HepG2 (cell line): ENCODE data around the gene CD4. TPM values are rescaled to one million over a fixed set of nuclear protein-coding genes. Genes with fewer than 3 reads are reported as not detected.

Experiments used
- AGO1 ChIP-seq: fragments of 200-400 bp; formaldehyde crosslinking; IDR thresholded peaks from 2 replicates; pipeline ENCODE4 v1.6.1; 2017; ENCODE audit warnings: mild to moderate bottlenecking, low read depth, low read length, moderate library complexity; ENCODE audit not compliant: poor library complexity, severe bottlenecking
- ETV5 ChIP-seq: IDR thresholded peaks from 2 replicates; pipeline ENCODE4 v1.6.1; 2018; ENCODE audit warnings: missing biosample characterization, missing genetic modification reagents, inconsistent platforms, borderline replicate concordance
- HNRNPL ChIP-seq: fragments of 200-400 bp; formaldehyde crosslinking; IDR thresholded peaks from 2 replicates; pipeline ENCODE4 v1.6.1; 2017; ENCODE audit warnings: mild to moderate bottlenecking, low read depth, low read length
- IRF2 ChIP-seq: IDR thresholded peaks from 2 replicates; pipeline ENCODE4 v1.6.1; 2018; ENCODE audit warnings: missing genetic modification reagents, missing compliant biosample characterization
- KDM1A ChIP-seq: IDR thresholded peaks from 2 replicates; pipeline ENCODE4 v1.6.1; 2016; ENCODE audit warnings: missing compliant biosample characterization
- MIER2 ChIP-seq: IDR thresholded peaks from 2 replicates; pipeline ENCODE4 v1.6.1; 2016; ENCODE audit warnings: missing biosample characterization, missing genetic modification reagents
- SKI ChIP-seq: fragments of 450-650 bp; IDR thresholded peaks from one replicate; pipeline ENCODE4 v1.6.1; 2018; ENCODE audit warnings: mild to moderate bottlenecking; ENCODE audit not compliant: partially characterized antibody
- TSC22D2 ChIP-seq: sonication (generic); formaldehyde crosslinking; IDR thresholded peaks from 2 replicates; pipeline ENCODE4 v1.5.1; 2020; ENCODE audit warnings: missing genetic modification reagents, mild to moderate bottlenecking, borderline replicate concordance
- ZC3H4 ChIP-seq: sonication (generic); formaldehyde crosslinking; IDR thresholded peaks from 2 replicates; pipeline ENCODE4 v1.4.0; 2020; ENCODE audit warnings: missing genetic modification reagents, borderline replicate concordance
- ZFP1 ChIP-seq: IDR thresholded peaks from 2 replicates; pipeline ENCODE4 v1.6.1; 2016
- ZHX1 ChIP-seq: sonication (generic); formaldehyde crosslinking; IDR thresholded peaks from 2 replicates; pipeline ENCODE4 v1.8.1; 2022; ENCODE audit warnings: low read depth, mild to moderate bottlenecking, missing genetic modification reagents
- ZKSCAN5 ChIP-seq: sonication (generic); formaldehyde crosslinking; IDR thresholded peaks from 2 replicates; pipeline ENCODE4 v1.5.1; 2020; ENCODE audit warnings: mild to moderate bottlenecking, missing genetic modification reagents
- ZNF10 ChIP-seq: sonication (generic); formaldehyde crosslinking; IDR thresholded peaks from 2 replicates; pipeline ENCODE4 v1.4.0; 2020; ENCODE audit warnings: mild to moderate bottlenecking, low read depth, missing genetic modification reagents, borderline replicate concordance
- ZNF354B ChIP-seq: sonication (generic); formaldehyde crosslinking; IDR thresholded peaks from 2 replicates; pipeline ENCODE4 v1.8.0; 2022; ENCODE audit warnings: mild to moderate bottlenecking, missing genetic modification reagents
- ZNF75D ChIP-seq: sonication (generic); formaldehyde crosslinking; IDR thresholded peaks from 2 replicates; pipeline ENCODE4 v1.8.1; 2023; ENCODE audit warnings: missing genetic modification reagents, mild to moderate bottlenecking, borderline replicate concordance
- ZNF773 ChIP-seq: sonication (generic); formaldehyde crosslinking; IDR thresholded peaks from 2 replicates; pipeline ENCODE4 v1.4.0; 2020; ENCODE audit warnings: missing genetic modification reagents, borderline replicate concordance
- ZSCAN5A ChIP-seq: sonication (generic); formaldehyde crosslinking; IDR thresholded peaks from 2 replicates; pipeline ENCODE4 v1.8.0; 2022; ENCODE audit warnings: mild to moderate bottlenecking, missing genetic modification reagents, borderline replicate concordance
- polyA plus RNA-seq, 8 experiments: library from polyadenylated mRNA; depleted of rRNA in 3 of 8; stranded (reverse) in 7 of 8; unstranded in 1 of 8; fragments of >200 nt; fragmentation: Illumina TruSeq in 4 of 8; extraction: Trizol in 4 of 8; gene quantifications; 2 replicates each; pipeline versions ENCODE4 v1.2.1 to v1.2.3, GENCODE V29; 2011 to 2016; ENCODE audit warnings: low read depth in 4 of 8, missing spikeins in 1 of 8, mixed read lengths in 1 of 8; ENCODE audit not compliant: insufficient read depth in 1 of 8
- total RNA-seq, 5 experiments: library from RNA; depleted of rRNA; stranded (reverse); fragments of >200 nt; fragmentation: Illumina TruSeq; extraction: Trizol; gene quantifications; 2 replicates each; pipeline ENCODE4 v1.2.3, GENCODE V29; 2016; ENCODE audit warnings: low read depth in 1 of 5
- TF ChIP-seq, protein P1 (sequence below): sonication (generic); formaldehyde crosslinking; IDR thresholded peaks from 2 replicates; pipeline ENCODE4 v1.4.0; 2020; ENCODE audit warnings: missing genetic modification reagents, borderline replicate concordance
- TF ChIP-seq, protein P2 (sequence below): sonication (generic); formaldehyde crosslinking; IDR thresholded peaks from 2 replicates; pipeline ENCODE4 v1.5.0; 2020; ENCODE audit warnings: missing genetic modification reagents, mild to moderate bottlenecking, borderline replicate concordance

CD4 gene
- total and polyA plus RNA-seq, 2 of the 13 experiments (the other 11 are each of a cell fraction or from before 2014, with no cell fraction given): 0.07 to 0.95 TPM

DNA sequence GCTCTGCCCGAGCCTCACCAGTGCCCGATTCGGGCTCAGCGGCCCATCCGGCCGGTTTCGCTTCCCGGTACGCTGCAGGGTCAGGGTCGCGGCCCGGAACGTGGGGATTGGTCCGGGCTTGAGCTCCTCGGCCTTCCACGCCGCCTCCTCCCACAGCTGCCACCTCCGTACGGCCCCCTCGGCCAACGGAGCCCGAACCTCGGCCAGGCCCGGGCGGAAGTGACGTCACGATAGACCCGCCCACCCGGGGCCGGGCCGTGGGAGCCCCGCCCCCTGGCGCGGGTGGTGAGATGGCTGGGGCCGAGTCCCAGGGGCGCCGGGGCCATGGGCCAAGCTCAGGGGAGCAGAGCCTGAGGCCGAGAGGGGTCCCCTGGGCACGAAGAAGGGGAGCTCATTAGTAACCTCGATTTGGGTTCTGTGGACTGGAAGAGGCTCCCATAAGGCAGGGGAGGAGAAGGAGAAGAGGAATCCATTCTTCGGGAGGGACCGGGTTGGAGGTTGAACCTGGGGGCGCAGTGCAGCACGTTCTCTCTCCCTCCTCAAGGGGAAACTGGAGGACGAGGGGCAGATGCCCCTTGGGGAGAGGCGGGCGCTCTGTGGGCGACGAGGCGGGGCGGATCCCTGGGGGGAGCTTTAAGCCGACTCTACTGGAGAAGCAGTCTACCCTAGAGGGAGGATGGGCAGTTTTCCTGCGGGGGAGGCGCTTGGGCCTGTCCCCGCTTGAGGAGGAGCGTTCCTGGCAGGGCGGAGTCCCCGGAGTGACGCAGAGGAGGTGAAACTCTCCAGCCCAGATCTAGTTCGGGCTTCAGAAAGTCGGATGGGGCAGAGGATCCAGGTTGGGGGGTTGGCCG, 36.2 kb upstream of the CD4 start, which contains the start of gene MLF2 (continued):
- TF ChIP-seq, protein P1, sequence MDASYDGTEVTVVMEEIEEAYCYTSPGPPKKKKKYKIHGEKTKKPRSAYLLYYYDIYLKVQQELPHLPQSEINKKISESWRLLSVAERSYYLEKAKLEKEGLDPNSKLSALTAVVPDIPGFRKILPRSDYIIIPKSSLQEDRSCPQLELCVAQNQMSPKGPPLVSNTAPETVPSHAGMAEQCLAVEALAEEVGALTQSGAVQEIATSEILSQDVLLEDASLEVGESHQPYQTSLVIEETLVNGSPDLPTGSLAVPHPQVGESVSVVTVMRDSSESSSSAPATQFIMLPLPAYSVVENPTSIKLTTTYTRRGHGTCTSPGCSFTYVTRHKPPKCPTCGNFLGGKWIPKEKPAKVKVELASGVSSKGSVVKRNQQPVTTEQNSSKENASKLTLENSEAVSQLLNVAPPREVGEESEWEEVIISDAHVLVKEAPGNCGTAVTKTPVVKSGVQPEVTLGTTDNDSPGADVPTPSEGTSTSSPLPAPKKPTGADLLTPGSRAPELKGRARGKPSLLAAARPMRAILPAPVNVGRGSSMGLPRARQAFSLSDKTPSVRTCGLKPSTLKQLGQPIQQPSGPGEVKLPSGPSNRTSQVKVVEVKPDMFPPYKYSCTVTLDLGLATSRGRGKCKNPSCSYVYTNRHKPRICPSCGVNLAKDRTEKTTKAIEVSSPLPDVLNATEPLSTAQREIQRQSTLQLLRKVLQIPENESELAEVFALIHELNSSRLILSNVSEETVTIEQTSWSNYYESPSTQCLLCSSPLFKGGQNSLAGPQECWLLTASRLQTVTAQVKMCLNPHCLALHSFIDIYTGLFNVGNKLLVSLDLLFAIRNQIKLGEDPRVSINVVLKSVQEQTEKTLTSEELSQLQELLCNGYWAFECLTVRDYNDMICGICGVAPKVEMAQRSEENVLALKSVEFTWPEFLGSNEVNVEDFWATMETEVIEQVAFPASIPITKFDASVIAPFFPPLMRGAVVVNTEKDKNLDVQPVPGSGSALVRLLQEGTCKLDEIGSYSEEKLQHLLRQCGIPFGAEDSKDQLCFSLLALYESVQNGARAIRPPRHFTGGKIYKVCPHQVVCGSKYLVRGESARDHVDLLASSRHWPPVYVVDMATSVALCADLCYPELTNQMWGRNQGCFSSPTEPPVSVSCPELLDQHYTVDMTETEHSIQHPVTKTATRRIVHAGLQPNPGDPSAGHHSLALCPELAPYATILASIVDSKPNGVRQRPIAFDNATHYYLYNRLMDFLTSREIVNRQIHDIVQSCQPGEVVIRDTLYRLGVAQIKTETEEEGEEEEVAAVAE (CRISPR knock-in tag): no peak
- TF ChIP-seq ZKSCAN5 (peak; percentile 82), ZNF773 (no peak), KDM1A (CRISPR knock-in tag) (no peak), ZC3H4 (no peak; the same call in 1 of the 2 replicates), AGO1 (no peak), IRF2 (CRISPR knock-in tag) (peak; percentile 19), ZNF10 (no peak), ZFP1 (CRISPR knock-in tag) (no peak; the same call in none of the 2 replicates), TSC22D2 (CRISPR knock-in tag) (0 out of 2 replicates have a peak, but pooled peaks have one; percentile 16), MIER2 (no peak; the same call in 1 of the 2 replicates), ZNF354B (CRISPR knock-in tag) (no peak), ETV5 (peak; percentile 76; the same call in 1 of the 2 replicates), SKI (no peak), ZSCAN5A (CRISPR knock-in tag) (peak; percentile 75; the same call in 1 of the 2 replicates), ZHX1 (no peak), ZNF75D (CRISPR knock-in tag) (peak; percentile 84; the same call in 1 of the 2 replicates), HNRNPL (0 out of 2 replicates have a peak, but pooled peaks have one; percentile 38)
- TF ChIP-seq, protein P2, sequence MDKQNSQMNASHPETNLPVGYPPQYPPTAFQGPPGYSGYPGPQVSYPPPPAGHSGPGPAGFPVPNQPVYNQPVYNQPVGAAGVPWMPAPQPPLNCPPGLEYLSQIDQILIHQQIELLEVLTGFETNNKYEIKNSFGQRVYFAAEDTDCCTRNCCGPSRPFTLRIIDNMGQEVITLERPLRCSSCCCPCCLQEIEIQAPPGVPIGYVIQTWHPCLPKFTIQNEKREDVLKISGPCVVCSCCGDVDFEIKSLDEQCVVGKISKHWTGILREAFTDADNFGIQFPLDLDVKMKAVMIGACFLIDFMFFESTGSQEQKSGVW (CRISPR knock-in tag): no peak
